Panc1 (cell line): ENCODE results near the gene HAPLN1. TPM values are rescaled to one million over a fixed set of nuclear protein-coding genes. Genes with fewer than 3 reads are reported as not detected.

Experiments used
- ATAC-seq: fragments of 200-7000 bp; cut with Tn5 transposase; 2 replicates; pipeline ENCODE4 v1.9.1; 2020; ENCODE audit warnings: mild to moderate bottlenecking, moderate library complexity
- Bru-seq: library from RNA; stranded (reverse); fragments of 400-500 nt; gene quantifications from one replicate; lab custom pipeline; 2021; lab: Mats Ljungman, UMichigan
- BruChase-seq, 2 experiments: library from RNA; stranded (reverse); fragments of 400-500 nt; gene quantifications; one replicate each; lab custom pipeline; 2021; lab: Mats Ljungman, UMichigan
- BruUV-seq: library from RNA; stranded (reverse); fragments of 400-500 nt; replicated peaks from 2 replicates; lab custom pipeline; 2021; lab: Mats Ljungman, UMichigan
- CTCF ChIA-PET: fragments of 300-600 bp; sonication (Branson Sonifier 250); formaldehyde crosslinking; loops from one replicate; lab custom pipeline; 2022; ENCODE audit warnings: antibody characterized with exemption; lab: Charles Lee
- POLR2A ChIA-PET: fragments of 300-600 bp; sonication (Branson Sonifier 250); formaldehyde crosslinking; loops from one replicate; lab custom pipeline; 2022; ENCODE audit warnings: antibody characterized with exemption; lab: Charles Lee
- DNase-seq: peaks from one replicate; pipeline ENCODE4 v3.0.0-alpha.2; 2010; ENCODE audit warnings: low read depth, low spot score
- H3K27ac ChIP-seq: 2 replicates; pipeline ENCODE4 v1.5.1; 2011; ENCODE audit warnings: mild to moderate bottlenecking, low read length, inconsistent platforms
- H3K27me3 ChIP-seq: fragments of 200-500 bp; sonication (Bioruptor generic); 2 replicates; pipeline ENCODE4 v1.6.0; 2014; ENCODE audit warnings: low read length, inconsistent platforms; ENCODE audit not compliant: control insufficient read depth, insufficient read depth
- H3K36me3 ChIP-seq: fragments of 200-500 bp; sonication (Bioruptor generic); 2 replicates; pipeline ENCODE4 v1.5.1; 2014; ENCODE audit warnings: inconsistent platforms, mild to moderate bottlenecking, low read length, moderate library complexity; ENCODE audit not compliant: control insufficient read depth, insufficient read depth
- H3K4me1 ChIP-seq: 2 replicates; pipeline ENCODE4 v1.5.1; 2011; ENCODE audit warnings: inconsistent platforms, mild to moderate bottlenecking, low read length, moderate library complexity; ENCODE audit not compliant: control insufficient read depth, insufficient read depth
- H3K4me3 ChIP-seq, 2 experiments: 2 replicates each; pipeline ENCODE4 v1.5.1; 2011 to 2012; ENCODE audit warnings: low read depth in 2 of 2, low read length in 2 of 2, mild to moderate bottlenecking in 2 of 2, inconsistent platforms in 1 of 2, moderate library complexity in 1 of 2
- H3K9me3 ChIP-seq: fragments of 200-500 bp; sonication (Bioruptor generic); 2 replicates; pipeline ENCODE4 v1.5.1; 2014; ENCODE audit warnings: low read depth, mild to moderate bottlenecking, inconsistent platforms, low read length, moderate library complexity; ENCODE audit not compliant: control insufficient read depth, insufficient read depth
- CTCF ChIP-seq: fragments of 450-650 bp; IDR thresholded peaks from 2 replicates; pipeline ENCODE4 v1.5.1; 2017; ENCODE audit warnings: mild to moderate bottlenecking
- POLR2AphosphoS5 ChIP-seq: IDR thresholded peaks from 2 replicates; pipeline ENCODE4 v1.6.1; 2012; ENCODE audit warnings: mild to moderate bottlenecking, low read depth, low read length, moderate library complexity
- REST ChIP-seq, 2 experiments: IDR thresholded peaks; 2 replicates each; pipeline ENCODE4 v1.6.1; 2011 to 2012; ENCODE audit warnings: low read depth in 2 of 2, control low read depth in 1 of 2, low read length in 1 of 2, mild to moderate bottlenecking in 1 of 2, moderate library complexity in 1 of 2; ENCODE audit not compliant: insufficient read depth in 1 of 2
- SIN3A ChIP-seq: IDR thresholded peaks from 2 replicates; pipeline ENCODE4 v1.6.1; 2012; ENCODE audit warnings: low read depth, mild to moderate bottlenecking, low read length, moderate library complexity, borderline replicate concordance; ENCODE audit not compliant: insufficient read depth
- TCF7L2 ChIP-seq: IDR thresholded peaks from 2 replicates; pipeline ENCODE4 v1.6.1; 2011; ENCODE audit warnings: mild to moderate bottlenecking, low read depth, low read length, inconsistent platforms
- in situ Hi-C: cut with HindIII; loops from 2 replicates; pipeline ENCODE4 v1.10.0; 2016; ENCODE audit warnings: low sequenced_read_pairs, low pct_unique_long_range_greater_than_20kb
- intact Hi-C: fragments of 100-400 bp; cut with micrococcal nuclease; formaldehyde crosslinking; loops from one replicate; pipeline ENCODE4 v1.10.0; 2022; ENCODE audit not compliant: unreplicated experiment
- long read RNA-seq: library from polyadenylated mRNA; unstranded; transcript quantifications from one replicate; pipeline ENCODE4 v2.0.0, GENCODE V29; 2021; ENCODE audit not compliant: unreplicated experiment
- polyA plus RNA-seq: library from polyadenylated mRNA; unstranded; fragments of >200 nt; gene quantifications from one replicate; pipeline ENCODE4 v1.2.1, GENCODE V29; 2012; ENCODE audit warnings: missing spikeins; ENCODE audit not compliant: insufficient read length
- total RNA-seq: library from RNA; stranded (reverse); gene quantifications from one replicate; pipeline ENCODE4 v1.2.1, GENCODE V29; 2021; ENCODE audit not compliant: unreplicated experiment

HAPLN1 gene
- total RNA-seq (0.13 TPM), Bru-seq, nascent RNA (percentile 19 among the genes with signal in this experiment), BruChase-seq, experiment 1, labeled RNA remaining after a 2-hour chase (percentile 9 among the genes with signal in this experiment), BruChase-seq, experiment 2, labeled RNA remaining after a 6-hour chase (percentile 11 among the genes with signal in this experiment)
- 0.36 TPM for polyA plus RNA-seq
- long read RNA-seq = 0 reads

- peaks cover 6% of the 10 kb centered on the region; the same call in 1 of the 2 replicates for H3K4me1 ChIP-seq
- peaks cover 12% of the 10 kb centered on the region for H3K27me3 ChIP-seq
- POLR2A ChIA-PET = no interaction called here
- CTCF ChIA-PET = interaction anchor here (0.6 kb wide), 1 partner anchor 104 kb away, joined by 3 read pairs; no protein-coding TSS in a partner anchor
- no peaks in the 10 kb centered on the region for H3K36me3 ChIP-seq
- no peaks in the 10 kb centered on the region for H3K9me3 ChIP-seq
- no peak within 1 kb of the TSS for H3K27ac ChIP-seq
- H3K4me3 ChIP-seq = peak within 1 kb of the TSS; percentile 44 to 53
- no peak for DNase-seq
- no TSS peak for BruUV-seq
- intact Hi-C loops = loop anchor here (5.0 kb wide), 1 partner anchor 656 kb away; no protein-coding TSS in a partner anchor
- TF ChIP-seq TCF7L2 = no peak
- TF ChIP-seq CTCF = no peak
- no peak for TF ChIP-seq SIN3A
- TF ChIP-seq REST (IDR thresholded peaks at IDR 0.05; ENCODE audit: insufficient read depth in 1 of 2, low read depth in 2 of 2, low read length in 1 of 2) = no peak
- TF ChIP-seq POLR2AphosphoS5 = no peak
- ATAC-seq = no peak
- in situ Hi-C loops = no loop called here
Observed at GRCh38 chr5:83720836-83721537, at the start of gene HAPLN1. Gene HAPLN1 (minus strand): TSS chr5:83720855. CDS start chr5:83673523, 47,332 bp downstream.

GRCh38 chr5:83767409-83767992, 46.8 kb upstream of the HAPLN1 start:
- Histone ChIP-seq H3K36me3 (no peaks in the 10 kb centered on the region), H3K4me1 (no peaks in the 10 kb centered on the region), H3K9me3 (peaks cover 19% of the 10 kb centered on the region), H3K4me3 (no peak overlapping the region), H3K27ac (no peak overlapping the region), H3K27me3 (no peaks in the 10 kb centered on the region)
- no TSS peak for BruUV-seq
- POLR2A ChIA-PET = no interaction called here
- intact Hi-C loops = no loop called here
- no peak for TF ChIP-seq TCF7L2
- no peak for ATAC-seq
- CTCF ChIA-PET = no interaction called here
- no peak for DNase-seq
- in situ Hi-C loops = no loop called here
